Fibroblast of the aortic adventitia (primary cell): ENCODE results near the gene ADARB2. TPM values are rescaled to one million over a fixed set of nuclear protein-coding genes. Genes with fewer than 3 reads are reported as not detected.

ENCODE experiments used
- DNase-seq: peaks from one replicate; pipeline ENCODE4 v3.0.0-alpha.2; 2010; ENCODE audit warnings: low read depth
- H3K4me3 ChIP-seq: 2 replicates; pipeline ENCODE4 v1.5.1; 2011; ENCODE audit warnings: low read depth, mild to moderate bottlenecking, control low read depth, low read length, moderate library complexity
- total RNA-seq: library from RNA; depleted of rRNA; stranded (reverse); fragments of >200 nt; gene quantifications from 2 replicates; pipeline ENCODE4 v1.2.3, GENCODE V29; 2012; ENCODE audit warnings: low replicate concordance
- TF ChIP-seq, protein P1 (sequence below): IDR thresholded peaks from 2 replicates; pipeline ENCODE4 v1.5.1; 2011; ENCODE audit warnings: mild to moderate bottlenecking, low read length, control low read depth, inconsistent platforms; ENCODE audit not compliant: insufficient read depth

Gene ADARB2
- total RNA-seq, 1 donor, result not detected

DNA sequence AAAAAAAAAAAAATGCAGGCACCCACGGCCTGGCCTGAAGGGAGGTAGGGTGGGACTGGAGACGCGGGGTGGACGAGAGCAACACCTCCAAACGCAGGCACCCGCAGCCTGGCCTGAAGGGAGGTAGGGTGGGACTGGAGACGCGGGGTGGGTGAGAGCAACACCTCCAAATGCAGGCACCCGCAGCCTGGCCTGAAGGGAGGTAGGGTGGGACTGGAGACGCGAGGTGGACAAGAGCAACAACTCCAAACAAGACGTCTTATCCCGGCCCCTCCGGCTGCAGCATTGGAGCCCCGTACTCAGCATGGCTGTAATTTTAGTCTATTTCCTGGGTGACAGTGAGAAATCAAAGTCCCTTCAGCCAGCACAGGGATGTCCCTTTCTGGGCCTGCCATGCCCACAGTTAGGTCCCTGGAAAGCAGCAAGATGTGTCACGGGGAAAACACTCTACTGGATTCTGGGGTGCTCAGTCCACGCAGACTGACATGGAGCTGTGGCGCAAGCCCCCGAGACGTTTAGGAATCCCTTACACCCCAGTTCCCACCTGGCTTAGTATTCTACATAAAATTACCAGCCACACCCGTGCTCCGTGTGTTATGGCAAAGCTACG is 561.3 kb downstream of the ADARB2 start:
- H3K4me3 ChIP-seq, result no peak overlapping the region
- no peak for DNase-seq
- TF ChIP-seq, protein P1, sequence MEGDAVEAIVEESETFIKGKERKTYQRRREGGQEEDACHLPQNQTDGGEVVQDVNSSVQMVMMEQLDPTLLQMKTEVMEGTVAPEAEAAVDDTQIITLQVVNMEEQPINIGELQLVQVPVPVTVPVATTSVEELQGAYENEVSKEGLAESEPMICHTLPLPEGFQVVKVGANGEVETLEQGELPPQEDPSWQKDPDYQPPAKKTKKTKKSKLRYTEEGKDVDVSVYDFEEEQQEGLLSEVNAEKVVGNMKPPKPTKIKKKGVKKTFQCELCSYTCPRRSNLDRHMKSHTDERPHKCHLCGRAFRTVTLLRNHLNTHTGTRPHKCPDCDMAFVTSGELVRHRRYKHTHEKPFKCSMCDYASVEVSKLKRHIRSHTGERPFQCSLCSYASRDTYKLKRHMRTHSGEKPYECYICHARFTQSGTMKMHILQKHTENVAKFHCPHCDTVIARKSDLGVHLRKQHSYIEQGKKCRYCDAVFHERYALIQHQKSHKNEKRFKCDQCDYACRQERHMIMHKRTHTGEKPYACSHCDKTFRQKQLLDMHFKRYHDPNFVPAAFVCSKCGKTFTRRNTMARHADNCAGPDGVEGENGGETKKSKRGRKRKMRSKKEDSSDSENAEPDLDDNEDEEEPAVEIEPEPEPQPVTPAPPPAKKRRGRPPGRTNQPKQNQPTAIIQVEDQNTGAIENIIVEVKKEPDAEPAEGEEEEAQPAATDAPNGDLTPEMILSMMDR, result no peak

DNA sequence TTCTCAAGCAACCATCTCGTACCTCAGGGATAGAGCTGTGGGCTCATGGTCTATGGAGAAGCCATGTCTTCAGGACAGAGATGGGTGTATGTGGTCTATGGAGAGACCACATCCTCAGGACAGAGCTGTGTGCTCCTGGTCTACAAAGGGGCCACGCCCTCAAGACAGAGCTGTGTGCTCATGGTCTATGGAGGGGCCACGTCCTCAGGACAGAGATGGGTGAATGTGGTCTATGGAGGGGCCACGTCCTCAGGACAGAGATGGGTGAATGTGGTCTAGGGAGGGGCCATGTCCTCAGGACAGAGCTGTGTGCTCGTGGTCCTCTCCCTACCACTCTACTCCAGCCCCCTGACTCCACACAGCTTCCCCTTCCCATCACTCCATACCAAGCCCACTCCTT is 563.3 kb downstream of the ADARB2 start:
- DNase-seq, result no peak
- H3K4me3 ChIP-seq, result no peak overlapping the region
- TF ChIP-seq, protein P1, result no peak

DNA sequence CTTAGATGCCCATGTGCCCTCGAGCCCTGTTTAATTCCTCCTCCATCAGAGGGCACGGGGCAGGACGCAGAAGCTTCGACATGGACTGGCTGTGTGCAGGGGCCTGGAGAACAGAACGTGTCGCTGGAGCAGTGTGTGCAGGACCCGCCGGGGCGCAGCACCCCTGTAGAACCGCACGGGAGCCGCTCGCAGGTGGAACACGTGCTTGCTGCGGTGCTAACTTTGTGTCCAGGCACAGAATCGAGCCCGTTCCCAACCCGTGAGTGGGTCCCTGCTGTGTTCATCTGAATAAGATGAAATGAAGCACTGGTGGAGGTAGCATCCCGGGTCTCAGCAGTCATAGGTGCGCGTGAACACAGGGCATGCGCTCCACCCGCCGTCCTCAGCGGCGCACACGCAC is 564.2 kb downstream of the ADARB2 start:
- DNase-seq, result no peak
- H3K4me3 ChIP-seq, result no peak overlapping the region
- TF ChIP-seq, protein P1, result no peak

DNA sequence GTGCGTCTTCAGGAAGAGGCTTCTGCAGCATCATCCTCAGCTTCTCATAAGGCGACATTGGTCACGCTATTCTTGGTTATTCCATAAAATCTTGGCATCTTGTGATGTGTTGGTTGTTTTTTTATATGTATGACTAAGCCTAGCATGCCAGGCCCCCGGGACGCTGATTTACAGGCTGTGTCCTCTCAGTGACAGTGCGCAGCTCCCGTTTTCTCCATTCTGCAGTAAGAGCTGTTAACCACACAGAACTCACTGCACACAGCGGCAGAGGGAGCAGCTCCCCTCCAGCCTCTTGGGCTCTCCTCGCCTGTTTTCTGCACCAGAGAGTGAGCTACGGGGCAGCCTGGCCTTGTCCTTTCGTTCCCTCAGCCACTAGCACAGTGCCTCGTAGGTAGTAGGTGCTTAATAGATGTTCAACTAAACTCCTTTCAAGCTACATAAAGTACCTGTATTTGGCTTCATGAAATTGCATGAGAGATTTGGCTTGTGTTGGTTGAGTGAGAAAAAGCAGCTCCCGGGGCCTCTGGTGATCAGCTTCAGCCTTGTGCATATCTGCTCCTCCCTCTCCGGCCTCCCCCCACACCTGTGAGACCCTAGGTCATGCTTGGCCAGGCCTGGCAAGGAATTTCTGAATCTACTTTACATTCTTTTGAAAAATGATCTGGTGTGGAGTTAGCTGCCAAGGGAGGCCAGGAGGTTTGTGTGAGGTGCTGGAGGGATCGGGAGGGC is 564.9 kb downstream of the ADARB2 start:
- no peak overlapping the region for H3K4me3 ChIP-seq
- DNase-seq, result no peak
- TF ChIP-seq, protein P1, result no peak

DNA sequence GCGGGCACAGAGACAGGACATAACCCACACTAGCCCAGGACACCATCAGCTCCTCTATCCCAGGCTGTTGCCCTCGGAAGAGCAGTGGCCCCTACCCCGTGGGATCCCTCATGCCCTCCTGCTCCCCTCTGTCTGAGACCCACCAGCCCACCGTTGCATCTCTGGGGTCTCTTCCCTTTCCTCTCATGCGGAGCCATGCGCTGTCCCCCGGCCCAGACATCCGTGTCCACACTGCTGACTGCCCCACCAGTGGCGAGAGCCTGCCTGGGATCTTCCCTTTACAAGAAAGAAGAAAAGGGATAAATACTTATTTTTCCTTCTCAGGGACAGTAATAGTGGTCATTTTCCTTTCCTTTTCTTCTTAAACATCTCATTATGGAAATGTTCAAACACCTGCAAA is 565.7 kb downstream of the ADARB2 start:
- H3K4me3 ChIP-seq, result no peak overlapping the region
- DNase-seq, result no peak
- TF ChIP-seq, protein P1, result no peak

DNA sequence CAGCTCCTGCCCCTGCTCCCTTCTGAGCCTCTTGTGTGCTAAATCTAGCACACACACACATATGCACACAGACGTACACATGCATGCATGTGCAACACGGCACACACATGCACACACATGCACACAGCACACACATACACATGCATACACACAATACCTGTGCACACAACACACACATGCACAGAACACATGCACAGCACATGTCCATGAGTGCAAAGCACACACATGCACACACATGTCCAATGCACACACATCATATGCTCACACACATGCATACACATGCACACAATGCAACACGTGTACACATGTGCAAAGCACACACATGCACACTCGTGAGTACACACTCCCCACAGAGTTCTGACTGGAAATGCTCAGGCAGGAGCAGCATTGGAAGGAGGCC is 566.1 kb downstream of the ADARB2 start:
- H3K4me3 ChIP-seq, result no peak overlapping the region
- TF ChIP-seq, protein P1, result no peak
- no peak for DNase-seq

DNA sequence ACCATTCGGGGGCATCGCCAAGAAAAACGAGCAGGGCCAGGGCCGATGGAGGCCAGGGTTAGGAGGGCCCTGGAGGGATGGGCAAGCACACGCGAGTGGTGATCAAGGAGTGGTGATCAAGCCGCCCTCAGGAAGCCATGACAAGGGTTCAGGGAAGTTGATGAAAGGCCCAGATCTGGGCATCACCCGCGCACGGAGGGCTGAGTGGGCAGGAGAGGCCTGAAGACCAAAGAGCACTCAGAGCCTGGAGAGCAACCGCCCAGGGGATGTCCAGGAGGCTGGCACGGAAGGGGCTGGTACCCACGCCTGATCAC is 566.5 kb downstream of the ADARB2 start:
- DNase-seq, result no peak
- no peak overlapping the region for H3K4me3 ChIP-seq
- TF ChIP-seq, protein P1, result no peak
